ENCODE data around the gene CCDC9. TPM values are rescaled to one million over a fixed set of nuclear protein-coding genes. Genes with fewer than 3 reads are reported as not detected.

The CCDC9 gene
- total and polyA plus RNA-seq, 4 donors, result 1.4 to 8.1 (median 5.4) TPM

- no peaks in the 10 kb centered on the region for H3K9me3 ChIP-seq (ENCODE audit: control insufficient read depth in 4 of 4, low read length in 3 of 4)
- no peaks in the 10 kb centered on the region for H3K27me3 ChIP-seq (ENCODE audit: control insufficient read depth in 4 of 4, insufficient read depth in 4 of 4, low read length in 3 of 4)
- peaks cover 3 to 6% (median 3%) of the 10 kb centered on the region in 4 donors for H3K4me1 ChIP-seq (ENCODE audit: control insufficient read depth in 4 of 4, insufficient read depth in 4 of 4, low read length in 3 of 4)
- no peaks in the 10 kb centered on the region for H3K36me3 ChIP-seq (ENCODE audit: control insufficient read depth in 4 of 4, insufficient read depth in 3 of 4, low read depth in 1 of 4, low read length in 3 of 4)
- WGBS, result 90% methylated on average over 4 of the region's 4 CpGs
- no peak for TF ChIP-seq RAD21 (IDR thresholded peaks at IDR 0.05)
- no peak for TF ChIP-seq EGR1 (IDR thresholded peaks at IDR 0.05; ENCODE audit: low read depth in 2 of 2)
- TF ChIP-seq FOXA1 (IDR thresholded peaks at IDR 0.05), result no peak
- no peak for TF ChIP-seq FOXA2 (IDR thresholded peaks at IDR 0.05)
- no peak for TF ChIP-seq MAX (IDR thresholded peaks at IDR 0.05)
- TF ChIP-seq HNF4G (IDR thresholded peaks at IDR 0.05), result no peak
- no peak for TF ChIP-seq SP1 (IDR thresholded peaks at IDR 0.05)
- TF ChIP-seq JUND (IDR thresholded peaks at IDR 0.05), result no peak
- TF ChIP-seq TAF1 (conservative IDR thresholded peaks at IDR 0.05), result no peak
- TF ChIP-seq CTCF (IDR thresholded peaks at IDR 0.05; ENCODE audit: low read depth, low read length, missing input control), result no peak
- no peak for TF ChIP-seq RXRA (IDR thresholded peaks at IDR 0.05)
- TF ChIP-seq REST (IDR thresholded peaks at IDR 0.05), result no peak
- TF ChIP-seq, protein P1, sequence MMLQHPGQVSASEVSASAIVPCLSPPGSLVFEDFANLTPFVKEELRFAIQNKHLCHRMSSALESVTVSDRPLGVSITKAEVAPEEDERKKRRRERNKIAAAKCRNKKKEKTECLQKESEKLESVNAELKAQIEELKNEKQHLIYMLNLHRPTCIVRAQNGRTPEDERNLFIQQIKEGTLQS (IDR thresholded peaks at IDR 0.05), result no peak
- TF ChIP-seq HNF4A (conservative IDR thresholded peaks at IDR 0.05), result no peak
- TF ChIP-seq YY1 (IDR thresholded peaks at IDR 0.05), result no peak
- TF ChIP-seq NR2F2 (IDR thresholded peaks at IDR 0.05), result no peak
- TF ChIP-seq GABPA (IDR thresholded peaks at IDR 0.05 in 1 of 2, conservative IDR thresholded peaks at IDR 0.05 in 1 of 2), result no peak
- TF ChIP-seq, protein P2, sequence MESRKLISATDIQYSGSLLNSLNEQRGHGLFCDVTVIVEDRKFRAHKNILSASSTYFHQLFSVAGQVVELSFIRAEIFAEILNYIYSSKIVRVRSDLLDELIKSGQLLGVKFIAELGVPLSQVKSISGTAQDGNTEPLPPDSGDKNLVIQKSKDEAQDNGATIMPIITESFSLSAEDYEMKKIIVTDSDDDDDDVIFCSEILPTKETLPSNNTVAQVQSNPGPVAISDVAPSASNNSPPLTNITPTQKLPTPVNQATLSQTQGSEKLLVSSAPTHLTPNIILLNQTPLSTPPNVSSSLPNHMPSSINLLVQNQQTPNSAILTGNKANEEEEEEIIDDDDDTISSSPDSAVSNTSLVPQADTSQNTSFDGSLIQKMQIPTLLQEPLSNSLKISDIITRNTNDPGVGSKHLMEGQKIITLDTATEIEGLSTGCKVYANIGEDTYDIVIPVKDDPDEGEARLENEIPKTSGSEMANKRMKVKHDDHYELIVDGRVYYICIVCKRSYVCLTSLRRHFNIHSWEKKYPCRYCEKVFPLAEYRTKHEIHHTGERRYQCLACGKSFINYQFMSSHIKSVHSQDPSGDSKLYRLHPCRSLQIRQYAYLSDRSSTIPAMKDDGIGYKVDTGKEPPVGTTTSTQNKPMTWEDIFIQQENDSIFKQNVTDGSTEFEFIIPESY (IDR thresholded peaks at IDR 0.05), result no peak
- H3K4me3 ChIP-seq (ENCODE audit: low read depth in 1 of 3, low read length in 3 of 3), result no peak overlapping the region
- H3K27ac ChIP-seq (ENCODE audit: low read depth in 1 of 2, low read length in 2 of 2), result no peak overlapping the region
- no peak overlapping the region for H3K9ac ChIP-seq (ENCODE audit: low read depth in 1 of 2, low read length in 2 of 2)
- no peak for DNase-seq (ENCODE audit: low spot score)
Measured at GRCh38 chr19:47316513-47316912, 60.2 kb downstream of the CCDC9 start.
